GM18951 (cell line): Measurements from ENCODE around the gene SPAG16.
"Not testable (repeated sequence)": the region's sequence is repeated elsewhere in the genome, so short reads cannot be mapped to it uniquely, and the experiment has no call there.

Source experiments
- POLR2A ChIP-seq: IDR thresholded peaks from 4 replicates; pipeline ENCODE4 v1.6.1; 2011; ENCODE audit warnings: mild to moderate bottlenecking; ENCODE audit not compliant: insufficient read length, insufficient read depth; ENCODE audit errors: extremely low read depth
- in situ Hi-C: fragments of 300-500 bp; cut with MboI; formaldehyde crosslinking; loops from one replicate; pipeline ENCODE4 v1.12.0; 2022; ENCODE audit warnings: low sequenced_read_pairs, mixed read lengths, inconsistent platforms; ENCODE audit not compliant: unreplicated experiment

The SPAG16 gene

DNA sequence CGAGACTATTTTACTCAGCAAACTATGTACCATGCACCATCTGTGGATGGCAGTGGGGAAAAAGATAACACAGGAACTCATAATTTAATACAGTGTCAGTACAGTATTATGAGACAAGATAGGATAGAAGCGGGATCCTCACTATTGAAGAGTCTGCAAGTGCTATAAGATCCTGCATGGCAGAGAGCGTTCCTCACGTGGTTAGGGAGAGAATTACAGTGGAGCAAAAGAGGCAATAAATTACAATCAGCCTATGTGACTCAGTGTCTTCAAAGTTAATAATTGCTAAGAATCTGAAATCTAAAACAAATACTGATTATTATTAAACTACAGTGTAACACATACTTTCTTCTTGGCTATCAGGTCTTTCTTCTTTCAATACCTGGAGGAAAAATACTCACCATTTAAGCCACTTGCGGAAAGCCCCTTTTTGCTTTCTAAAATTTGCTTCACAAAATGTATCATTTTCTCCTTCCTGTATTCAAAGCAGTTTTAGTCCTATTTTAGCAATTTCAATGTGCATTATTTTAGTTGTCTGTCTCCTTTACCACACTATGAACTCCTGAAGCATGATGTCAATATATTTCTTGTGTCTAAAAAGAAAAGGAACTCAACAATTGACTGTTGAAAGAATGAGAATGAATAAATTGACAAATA is 342.9 kb downstream of the SPAG16 start:
- no peak for TF ChIP-seq POLR2A
- in situ Hi-C loops: no loop called here

GRCh38 chr2:213627835-213628460 is 343.7 kb downstream of the SPAG16 start:
- in situ Hi-C loops: no loop called here
- no peak for TF ChIP-seq POLR2A

GRCh38 chr2:213640738-213641425 is 356.6 kb downstream of the SPAG16 start:
- in situ Hi-C loops: no loop called here

GRCh38 chr2:213644926-213645325 is 360.7 kb downstream of the SPAG16 start:
- in situ Hi-C loops: no loop called here

More at GRCh38 chr2:213640738-213641425, 356.6 kb downstream of the SPAG16 start:
- no peak for TF ChIP-seq POLR2A

DNA sequence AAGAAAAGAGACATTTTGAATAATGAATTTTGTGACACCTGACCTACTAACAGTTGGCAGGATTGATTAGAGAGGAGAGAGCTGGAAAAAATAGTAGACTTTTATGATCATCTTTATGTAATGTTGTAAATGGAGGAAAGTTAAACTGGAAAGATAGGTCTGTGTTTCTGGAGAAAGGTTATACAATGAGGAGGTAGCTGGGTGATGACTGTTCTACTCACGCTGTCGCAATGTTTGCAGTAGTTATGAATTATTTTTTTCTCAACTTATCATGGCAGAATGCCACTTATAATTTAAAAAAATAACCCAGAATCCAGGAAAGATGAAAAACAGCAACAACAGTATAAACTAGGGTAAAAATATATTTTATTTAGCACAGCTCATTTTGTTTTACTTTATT is 364.9 kb downstream of the SPAG16 start:
- TF ChIP-seq POLR2A: no peak
- in situ Hi-C loops: no loop called here

More at GRCh38 chr2:213644926-213645325, 360.7 kb downstream of the SPAG16 start:
- TF ChIP-seq POLR2A: no peak

DNA sequence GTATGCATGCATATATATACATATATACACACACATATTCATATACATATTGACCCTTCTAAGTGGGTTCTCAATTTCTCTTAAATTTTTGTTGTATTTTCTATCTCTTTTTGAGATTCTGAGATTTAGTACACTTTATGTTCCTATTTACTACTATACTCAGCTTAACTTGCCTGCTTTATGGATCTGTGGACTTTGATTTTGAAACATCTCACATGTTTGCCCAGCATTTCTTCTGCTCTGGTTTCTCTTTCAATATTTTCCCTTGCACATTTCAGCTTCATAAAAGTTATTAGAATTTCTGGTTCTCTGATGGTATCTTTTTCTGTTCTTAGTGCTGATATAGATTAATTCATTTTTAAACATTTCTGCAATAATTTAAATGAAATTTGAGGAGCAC is 380.6 kb downstream of the SPAG16 start:
- no peak for TF ChIP-seq POLR2A
- in situ Hi-C loops: no loop called here

- TF ChIP-seq POLR2A: no peak
- in situ Hi-C loops: no loop called here
Observed at GRCh38 chr2:213669657-213670056, 385.4 kb downstream of the SPAG16 start.

DNA sequence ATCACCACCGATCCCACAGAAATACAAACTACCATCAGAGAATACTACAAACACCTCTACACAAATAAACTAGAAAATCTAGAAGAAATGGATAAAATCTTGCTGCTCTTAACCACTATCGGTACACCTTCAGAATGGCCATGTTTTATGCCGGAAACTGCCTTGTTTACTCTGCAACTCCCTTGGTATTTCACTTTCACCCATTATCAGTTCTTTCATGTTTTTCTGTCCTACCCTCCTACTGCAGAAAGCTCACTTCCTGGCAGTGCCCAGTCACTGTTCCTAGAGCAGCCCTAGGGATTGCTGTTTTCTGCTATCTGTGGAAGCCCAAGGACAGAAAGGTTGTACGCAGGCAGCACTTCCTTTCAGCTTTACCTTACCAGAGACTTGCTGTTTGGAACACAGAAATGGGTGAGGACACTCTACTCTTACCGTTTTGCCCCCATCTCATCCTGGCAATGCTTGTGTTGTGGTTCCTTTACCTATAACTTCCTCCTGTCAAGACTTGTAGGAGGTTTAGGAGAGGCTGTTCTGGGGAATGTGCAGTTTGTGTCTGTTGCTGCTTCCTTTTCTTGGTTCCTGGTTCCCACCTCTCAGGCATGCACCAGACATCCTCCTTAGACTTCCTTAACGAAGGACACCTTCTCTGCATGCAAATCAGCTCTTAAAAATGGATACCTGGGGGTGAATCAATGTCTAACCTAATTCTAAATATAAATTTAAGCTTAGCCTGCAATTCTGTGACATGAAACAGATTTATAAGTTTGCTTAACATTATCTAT is 394.4 kb downstream of the SPAG16 start:
- in situ Hi-C loops: no loop called here
- no peak for TF ChIP-seq POLR2A

DNA sequence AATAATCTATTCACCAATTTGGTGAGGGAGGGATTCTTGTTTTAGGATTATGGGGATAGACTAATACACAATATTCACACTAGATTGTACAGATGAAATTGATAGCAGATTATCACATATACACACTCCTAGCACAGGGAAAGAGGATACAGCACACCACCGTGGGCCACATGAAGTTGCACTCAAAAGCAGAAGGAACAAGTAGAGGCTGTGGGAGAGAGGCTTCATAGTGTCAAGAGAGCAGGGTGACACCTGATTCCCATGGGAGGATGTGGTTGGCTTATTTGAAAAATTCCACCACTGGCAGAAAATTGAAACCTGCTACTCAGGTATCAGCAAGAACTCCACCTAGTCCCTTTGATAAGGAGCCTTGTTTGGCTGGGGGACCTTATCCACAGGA is 395.6 kb downstream of the SPAG16 start:
- in situ Hi-C loops: no loop called here
- TF ChIP-seq POLR2A: no peak

DNA sequence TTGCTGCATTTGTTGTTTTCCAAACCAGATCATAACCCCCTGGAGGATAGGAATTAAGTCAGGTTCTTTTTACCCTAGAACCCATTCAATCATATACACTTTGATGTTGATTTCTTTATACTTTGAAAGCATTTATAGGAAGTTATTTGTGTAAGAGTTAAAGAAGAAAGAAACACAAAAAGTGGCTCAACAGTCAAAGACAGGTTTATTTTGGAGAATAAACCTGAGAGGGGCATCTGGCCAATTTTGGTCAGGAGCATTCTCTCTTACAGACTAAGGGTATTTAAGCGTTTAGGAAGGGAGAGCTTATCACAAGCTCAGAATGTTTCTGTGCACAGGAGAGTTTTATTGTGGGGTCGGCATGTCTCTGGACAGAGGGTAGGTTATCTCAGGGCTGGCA is 398.0 kb downstream of the SPAG16 start:
- TF ChIP-seq POLR2A: no peak
- in situ Hi-C loops: no loop called here

DNA sequence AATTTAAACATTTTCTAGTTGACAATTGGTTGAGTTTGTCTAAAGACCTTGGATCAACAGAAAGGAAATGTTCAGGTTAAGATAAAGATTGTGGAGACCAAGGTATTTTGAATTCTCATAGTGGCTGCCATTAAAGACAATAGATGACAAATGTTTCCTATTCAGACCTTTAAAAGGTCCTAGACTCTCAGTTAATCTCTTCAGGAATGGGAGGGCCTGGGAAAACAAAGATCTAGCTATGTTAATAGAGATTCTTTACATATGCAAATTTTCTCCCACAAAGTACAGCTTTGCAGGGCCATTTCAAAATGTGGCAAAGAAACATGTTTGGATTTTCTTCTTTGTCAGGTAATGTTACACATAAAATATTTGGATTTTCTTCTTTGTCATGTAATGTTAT is 403.9 kb downstream of the SPAG16 start:
- in situ Hi-C loops: no loop called here
- TF ChIP-seq POLR2A: no peak

DNA sequence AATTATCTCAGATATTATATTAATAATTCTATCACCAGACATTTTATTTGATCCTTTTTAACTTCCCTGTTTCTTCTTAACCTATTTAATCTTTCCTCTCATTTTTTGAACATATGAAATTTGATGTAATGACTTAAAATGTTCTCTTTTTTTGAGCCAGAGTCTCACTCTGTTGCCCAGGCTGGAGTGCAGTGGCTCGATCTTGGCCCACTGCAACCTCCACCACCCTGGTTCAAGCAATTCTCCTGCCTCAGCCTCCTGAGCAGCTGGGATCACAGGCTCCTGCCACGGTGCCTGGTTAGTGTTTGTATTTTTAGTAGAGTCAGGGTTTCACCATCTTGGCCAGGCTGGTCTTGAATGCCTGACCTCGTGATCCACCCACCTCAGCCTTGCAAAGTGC is 404.6 kb downstream of the SPAG16 start:
- in situ Hi-C loops: not testable (repeated sequence)

DNA sequence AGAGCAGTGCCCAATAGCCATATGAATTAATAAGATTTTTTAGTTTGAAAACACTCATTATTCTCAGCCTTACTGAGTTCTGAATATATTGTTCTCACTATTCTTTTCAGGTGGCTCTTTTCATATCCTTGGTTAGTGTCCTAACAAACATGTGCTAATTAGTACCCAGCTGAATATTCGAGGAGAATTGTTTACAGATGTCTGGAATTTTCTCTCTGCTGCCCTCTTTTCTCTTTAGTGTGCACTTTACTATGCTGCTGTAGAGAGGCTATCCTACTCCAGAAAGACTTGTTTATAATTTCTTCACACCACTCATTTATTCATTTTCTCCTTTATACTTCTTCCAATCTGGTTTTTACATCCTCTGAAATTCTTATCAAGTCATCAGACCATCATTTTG is 405.3 kb downstream of the SPAG16 start:
- TF ChIP-seq POLR2A: no peak

More for the DNA sequence above, 405.3 kb downstream of the SPAG16 start:
- in situ Hi-C loops: no loop called here
